Measurements from ENCODE around the gene METTL15.
"Not testable (repeated sequence)": the region's sequence is repeated elsewhere in the genome, so short reads cannot be mapped to it uniquely, and the experiment has no call there.

Gene METTL15

GRCh38 chr11:28107750-28108618, at the start of gene METTL15, which contains the start of gene KIF18A:
TSS of gene METTL15 (plus strand) at chr11:28108388. CDS start at chr11:28113335, 4,947 bp downstream.
TSS of gene KIF18A (minus strand) at chr11:28108156. CDS start at chr11:28097947, 10,209 bp downstream.
- DNase-seq: peak; percentile 100

GRCh38 chr11:28071305-28071704, 36.9 kb upstream of the METTL15 start:
- no peak for DNase-seq

GRCh38 chr11:28072321-28072720, 35.9 kb upstream of the METTL15 start:
- no peak for DNase-seq

GRCh38 chr11:28077521-28077920, 30.7 kb upstream of the METTL15 start:
- no peak for DNase-seq

GRCh38 chr11:28083118-28083517, 25.1 kb upstream of the METTL15 start:
- DNase-seq: no peak

GRCh38 chr11:28086569-28086968, 21.6 kb upstream of the METTL15 start:
- no peak for DNase-seq

- DNase-seq: not testable (repeated sequence)
These were observed 21.0 kb upstream of the METTL15 start for GRCh38 chr11:28087192-28087591.

GRCh38 chr11:28087693-28088092, 20.5 kb upstream of the METTL15 start:
- not testable (repeated sequence) for DNase-seq

- DNase-seq: no peak
These were observed 18.8 kb upstream of the METTL15 start for GRCh38 chr11:28089378-28089777.

- no peak for DNase-seq
These were observed 18.0 kb upstream of the METTL15 start for GRCh38 chr11:28090052-28090749.

GRCh38 chr11:28092786-28093185, 15.4 kb upstream of the METTL15 start:
- no peak for DNase-seq

- no peak for DNase-seq
These were observed 9.9 kb upstream of the METTL15 start for GRCh38 chr11:28098257-28098656.

- DNase-seq: no peak
These were observed 8.5 kb upstream of the METTL15 start for GRCh38 chr11:28099715-28100114.

GRCh38 chr11:28100665-28101064, 7.5 kb upstream of the METTL15 start:
- DNase-seq: no peak

- DNase-seq: not testable (repeated sequence)
These were observed 5.9 kb upstream of the METTL15 start for GRCh38 chr11:28102300-28102699.

- DNase-seq: no peak
These were observed 3.8 kb upstream of the METTL15 start for GRCh38 chr11:28104425-28104824.

- DNase-seq: no peak
These were observed 3.2 kb upstream of the METTL15 start for GRCh38 chr11:28104984-28105383.

- no peak for DNase-seq
These were observed 2.3 kb upstream of the METTL15 start for GRCh38 chr11:28105869-28106268.

- DNase-seq: peak; percentile 23
These were observed 1.7 kb upstream of the METTL15 start for GRCh38 chr11:28106353-28107043.

- DNase-seq: no peak
These were observed 918 bp upstream of the METTL15 start for GRCh38 chr11:28107191-28107749.

GRCh38 chr11:28108958-28109357, 770 bp downstream of the METTL15 start:
- DNase-seq: no peak

- DNase-seq: peak; percentile 78
These were observed 2.1 kb downstream of the METTL15 start for GRCh38 chr11:28110108-28110820.
